ENCODE results near the gene POFUT1.

POFUT1 gene

GRCh38 chr20:32208499-32209154 lies 947 bp downstream of the POFUT1 start (continued):
- TF ChIP-seq ZNF629 (tag by site-specific recombination; IDR thresholded peaks at IDR 0.05) = no peak
- TF ChIP-seq ZNF747 (tag by site-specific recombination; IDR thresholded peaks at IDR 0.05) = no peak
- TF ChIP-seq ZNF558 (tag by site-specific recombination; IDR thresholded peaks at IDR 0.05) = no peak
- no peak for TF ChIP-seq ZNF488 (tag by site-specific recombination; IDR thresholded peaks at IDR 0.05)
- TF ChIP-seq ZNF549 (tag by site-specific recombination; IDR thresholded peaks at IDR 0.05) = no peak
- TF ChIP-seq ZNF175 (tag by site-specific recombination; IDR thresholded peaks at IDR 0.05) = no peak
- no peak for TF ChIP-seq ZNF23 (tag by site-specific recombination; IDR thresholded peaks at IDR 0.05; ENCODE audit: borderline replicate concordance)

- TF ChIP-seq ZNF174 (tag by site-specific recombination; IDR thresholded peaks at IDR 0.05) = no peak
- TF ChIP-seq EGR2 (tag by site-specific recombination; IDR thresholded peaks at IDR 0.05; ENCODE audit: low read depth) = peak; percentile 40; the same call in 1 of the 2 replicates
- TF ChIP-seq SCRT2 (tag by site-specific recombination; IDR thresholded peaks at IDR 0.05) = peak; percentile 87
- peak; percentile 87 for TF ChIP-seq PRDM1 (tag by site-specific recombination; IDR thresholded peaks at IDR 0.05)
- no peak for TF ChIP-seq ZNF302 (tag by site-specific recombination; IDR thresholded peaks at IDR 0.05; ENCODE audit: low read depth)
- Histone ChIP-seq H3K36me3 (ENCODE audit: control insufficient read depth in 2 of 2, insufficient read depth in 1 of 2, low read length in 2 of 2) (peaks cover 10 to 63% of the 10 kb centered on the region in 2 experiments; a peak in 2 of 3 replicates), H3K4me1 (ENCODE audit: control insufficient read depth, insufficient read depth, low read length) (peaks cover 6% of the 10 kb centered on the region), H3K9me3 (ENCODE audit: control insufficient read depth, insufficient read depth, low read depth, low read length) (no peaks in the 10 kb centered on the region), H3K4me3 (ENCODE audit: low read depth, low read length) (no peak overlapping the region), H3K27ac (ENCODE audit: extremely low read depth, low read depth, low read length) (no peak overlapping the region)
- ChIA-PET CTCF (no interaction called here), POLR2A (no interaction called here)
These were observed 2.3 kb downstream of the POFUT1 start for GRCh38 chr20:32209850-32210605.

- H3K36me3 ChIP-seq (ENCODE audit: control insufficient read depth in 2 of 2, insufficient read depth in 1 of 2, low read length in 2 of 2) = peaks cover 16 to 93% of the 10 kb centered on the region in 2 experiments; a peak in 2 of 3 replicates
- POLR2A ChIA-PET = no interaction called here
These were observed 6.2 kb downstream of the POFUT1 start for GRCh38 chr20:32213870-32214269.

More at GRCh38 chr20:32213870-32214269, 6.2 kb downstream of the POFUT1 start:
- H3K27ac ChIP-seq (ENCODE audit: extremely low read depth, low read depth, low read length) = no peak overlapping the region
- no peak for TF ChIP-seq ELK4 (IDR thresholded peaks at IDR 0.05; ENCODE audit: borderline replicate concordance, low read depth, low read length)
- no peak for TF ChIP-seq ZNF580 (tag by site-specific recombination; IDR thresholded peaks at IDR 0.05)
- TF ChIP-seq ZNF561 (tag by site-specific recombination; IDR thresholded peaks at IDR 0.05; ENCODE audit: borderline replicate concordance) = no peak
- TF ChIP-seq ZNF416 (tag by site-specific recombination; IDR thresholded peaks at IDR 0.05) = no peak
- no peak for TF ChIP-seq PRDM1 (tag by site-specific recombination; IDR thresholded peaks at IDR 0.05)
- TF ChIP-seq ZNF19 (tag by site-specific recombination; IDR thresholded peaks at IDR 0.05; ENCODE audit: low read depth) = no peak
- no peak for TF ChIP-seq ZNF701 (tag by site-specific recombination; IDR thresholded peaks at IDR 0.05)
- no peak for TF ChIP-seq ZNF670 (tag by site-specific recombination; IDR thresholded peaks at IDR 0.05; ENCODE audit: low read depth)
- TF ChIP-seq ZNF600 (tag by site-specific recombination; IDR thresholded peaks at IDR 0.05) = no peak
- TF ChIP-seq ZNF18 (tag by site-specific recombination; IDR thresholded peaks at IDR 0.05) = no peak
- no peak for TF ChIP-seq ZNF324 (tag by site-specific recombination; IDR thresholded peaks at IDR 0.05)
- CTCF ChIA-PET = no interaction called here
- no peaks in the 10 kb centered on the region for H3K9me3 ChIP-seq (ENCODE audit: control insufficient read depth, insufficient read depth, low read depth, low read length)
- no peak overlapping the region for H3K4me3 ChIP-seq (ENCODE audit: low read depth, low read length)
- no peaks in the 10 kb centered on the region; the same call in 1 of the 2 replicates for H3K4me1 ChIP-seq (ENCODE audit: control insufficient read depth, insufficient read depth, low read length)
